Stimulated activated CD4-positive, alpha-beta T cell treated with anti-CD3 and anti-CD28 coated beads, Interleukin-15, amount 100 ng/mL, for 48 hours (primary cell): ENCODE data around the gene WFIKKN2.

ENCODE experiments used
- DNase-seq, 2 donors: peaks; one replicate each; pipeline ENCODE4 v3.0.0-alpha.2; 2020; ENCODE audit warnings: low read depth in 2 of 2

The WFIKKN2 gene

DNA sequence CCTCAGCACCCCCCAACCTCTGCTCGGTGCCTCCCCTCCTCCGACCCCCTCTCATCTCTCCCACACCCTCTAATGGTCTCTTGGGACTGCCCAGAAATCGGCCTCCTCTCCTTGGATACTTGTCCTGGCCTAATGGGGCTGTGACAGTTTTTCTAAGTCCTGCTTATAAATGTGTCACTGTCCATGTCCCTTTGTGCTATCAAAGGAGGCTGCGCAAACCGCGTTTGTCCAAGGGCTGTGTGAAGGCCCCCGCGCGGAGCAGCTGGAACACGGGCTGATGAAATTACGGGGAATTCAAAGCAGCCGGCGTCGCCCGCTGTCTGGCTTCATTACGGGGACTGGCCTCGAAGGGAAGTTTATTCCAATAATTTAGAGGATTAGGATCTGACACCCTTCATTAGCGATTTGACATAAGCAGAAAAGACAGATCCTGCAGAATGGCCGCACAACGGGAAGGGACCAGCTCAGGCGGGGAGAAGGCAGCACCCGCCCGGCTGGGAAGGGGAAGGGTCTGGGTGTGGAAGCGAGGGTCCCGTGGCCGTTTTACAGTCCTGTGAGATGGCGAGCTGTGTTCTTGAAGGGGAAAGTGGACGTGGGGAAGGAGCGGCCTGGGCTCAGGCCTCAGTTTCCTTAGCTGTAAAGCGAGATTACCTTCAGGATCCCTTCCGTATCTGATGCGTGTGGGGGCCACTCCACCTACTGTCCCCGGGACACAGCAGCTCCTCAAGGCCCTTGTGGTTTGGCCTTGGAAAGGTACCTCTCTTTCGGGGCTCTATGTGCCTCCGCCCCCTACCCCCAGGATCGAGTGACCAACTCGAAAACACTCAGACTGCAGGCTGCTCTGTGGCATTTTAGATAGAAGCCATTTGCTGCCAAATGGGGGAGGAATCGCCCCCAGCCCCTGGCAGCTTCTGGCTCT lies 1.6 kb upstream of the WFIKKN2 start:
- no peak for DNase-seq

DNA sequence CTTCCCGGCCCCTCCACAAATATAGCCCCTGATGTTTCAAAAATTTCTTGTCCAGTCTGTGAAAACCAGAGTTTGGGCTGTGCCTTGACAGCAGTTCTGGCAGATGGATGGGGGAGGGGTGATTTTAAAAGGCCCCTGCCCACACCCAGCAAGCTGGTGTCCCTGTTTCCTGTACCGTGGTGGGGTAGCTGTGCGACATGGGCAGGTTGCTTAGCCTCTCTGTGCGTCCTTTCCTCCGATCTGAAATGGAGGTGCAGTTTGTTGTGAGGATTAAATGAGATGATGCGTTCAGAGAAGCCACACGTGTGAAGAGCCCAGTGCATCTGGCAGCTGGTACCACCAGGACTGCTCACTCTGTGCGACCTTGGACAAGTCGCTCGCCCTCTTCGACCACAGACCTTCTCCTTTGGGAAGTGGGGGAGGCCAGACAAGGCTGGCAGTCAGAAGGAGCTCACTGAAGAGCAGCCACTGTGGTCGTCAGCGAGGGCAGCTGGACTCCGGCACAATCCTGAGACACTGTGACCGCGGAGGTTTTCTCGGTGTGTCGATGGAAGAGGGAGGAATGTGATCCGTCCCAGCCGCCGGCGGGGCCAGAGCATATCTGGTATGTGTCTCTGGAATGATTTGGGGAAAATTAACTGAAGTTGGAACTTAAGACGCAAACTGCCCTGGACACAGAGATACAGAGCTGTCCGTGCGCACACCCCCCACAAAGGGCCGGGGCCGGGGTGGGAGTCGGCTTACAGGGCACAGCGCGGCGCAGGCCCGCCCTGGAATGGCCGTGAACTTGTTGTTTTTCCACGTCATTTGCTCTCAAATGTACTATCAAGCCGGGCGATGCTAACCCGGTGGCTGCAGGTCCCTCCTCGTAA lies 721 bp upstream of the WFIKKN2 start:
- no peak for DNase-seq

DNA sequence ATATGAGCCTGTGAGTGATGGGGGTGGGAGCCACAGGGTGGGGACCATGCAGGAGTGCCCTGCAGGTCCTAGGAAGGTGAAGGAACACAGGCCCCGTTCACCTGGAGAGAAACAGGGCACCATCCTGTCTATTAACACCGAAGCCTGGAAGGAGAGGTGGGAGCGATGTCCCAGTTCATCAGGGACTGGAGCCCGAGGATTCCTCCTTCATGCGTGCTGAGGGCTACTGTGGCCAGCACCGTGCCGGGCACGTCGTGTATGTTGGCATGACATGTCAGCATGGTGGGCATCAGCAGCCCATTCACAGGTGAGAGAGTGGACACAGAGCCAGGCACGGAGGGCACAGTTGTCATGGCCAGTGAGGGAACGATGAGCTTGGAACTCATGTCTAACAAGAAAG lies 1.4 kb downstream of the WFIKKN2 start:
- DNase-seq: no peak

DNA sequence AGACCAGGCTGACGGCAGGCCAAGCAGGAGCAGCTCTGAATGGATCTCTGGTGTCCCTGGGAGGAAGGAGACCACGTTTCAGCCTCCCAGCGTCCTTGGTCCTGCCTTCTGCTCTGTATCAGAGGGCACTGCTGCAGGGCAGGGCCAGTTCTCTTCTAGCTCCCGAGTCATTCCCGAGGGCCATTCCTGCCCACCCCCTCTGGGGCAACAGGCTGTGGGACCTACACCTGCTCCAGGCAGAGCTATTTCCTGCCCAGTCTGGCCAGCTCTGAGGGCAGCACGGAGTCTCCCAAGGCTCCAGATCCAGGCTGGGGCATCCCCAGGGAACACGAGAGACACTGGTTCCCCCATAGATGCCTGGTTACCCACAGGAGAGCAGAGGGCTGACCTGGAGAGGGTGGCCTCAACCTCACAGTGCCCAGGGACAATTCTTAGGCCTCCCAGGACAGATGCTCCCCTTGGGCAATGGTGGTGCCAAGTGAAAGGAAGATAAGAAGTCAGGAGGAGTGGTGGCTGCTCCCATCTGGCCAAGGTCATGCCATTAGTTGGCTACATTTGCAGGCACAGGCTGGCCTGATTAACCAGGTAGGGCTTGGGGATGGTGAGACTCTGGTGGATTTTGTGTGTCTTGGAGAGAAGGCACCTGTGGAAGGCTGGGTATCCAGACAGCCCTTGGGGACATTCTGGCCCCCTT lies 2.0 kb downstream of the WFIKKN2 start:
- DNase-seq: no peak

DNA sequence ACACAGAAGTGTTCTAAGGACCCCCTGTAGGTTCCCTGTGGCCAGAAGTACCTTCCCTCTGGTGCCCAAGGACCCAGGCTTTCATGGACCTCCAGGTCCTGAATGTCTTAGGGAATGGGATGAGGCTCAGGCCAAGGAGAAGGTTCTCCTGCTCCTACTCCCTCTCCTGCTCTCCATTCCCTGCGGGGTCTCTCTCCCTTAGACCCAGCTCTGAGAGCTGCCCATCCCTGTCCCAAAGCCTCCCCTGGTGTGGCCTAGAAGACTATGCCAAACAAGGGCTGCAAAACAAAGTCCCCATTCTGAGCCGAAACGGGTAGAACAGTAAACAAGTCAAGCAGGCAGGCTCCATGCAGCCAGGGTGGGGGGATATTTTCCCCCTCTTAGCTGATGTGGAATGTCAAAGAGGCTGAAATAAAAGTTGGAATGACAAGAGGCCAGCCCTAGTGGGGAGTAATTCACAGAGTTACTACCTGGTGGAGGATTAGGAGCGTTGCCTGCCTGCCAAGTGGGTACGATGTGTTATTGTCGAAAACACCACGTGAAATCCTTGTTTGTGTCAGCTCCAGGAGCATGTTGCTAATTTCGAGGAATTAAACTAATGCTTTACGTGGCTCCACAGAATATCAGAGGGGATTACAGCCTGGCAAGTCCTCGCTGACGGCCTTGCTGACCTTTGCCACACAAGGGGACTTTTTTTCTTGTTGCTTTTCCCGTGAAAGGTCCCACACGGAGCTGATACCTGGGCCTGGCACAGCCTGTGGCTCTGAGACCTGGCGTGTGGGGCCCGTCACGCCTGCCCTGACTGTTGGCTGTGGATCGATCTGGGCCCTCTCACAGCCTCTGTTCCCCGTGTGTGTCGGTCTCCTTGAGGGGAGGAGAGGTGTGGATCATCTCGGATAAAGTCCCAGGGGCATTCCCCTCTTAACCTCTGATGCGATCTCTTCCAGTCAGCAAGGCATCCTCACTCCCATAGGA lies 2.9 kb downstream of the WFIKKN2 start:
- no peak for DNase-seq

DNA sequence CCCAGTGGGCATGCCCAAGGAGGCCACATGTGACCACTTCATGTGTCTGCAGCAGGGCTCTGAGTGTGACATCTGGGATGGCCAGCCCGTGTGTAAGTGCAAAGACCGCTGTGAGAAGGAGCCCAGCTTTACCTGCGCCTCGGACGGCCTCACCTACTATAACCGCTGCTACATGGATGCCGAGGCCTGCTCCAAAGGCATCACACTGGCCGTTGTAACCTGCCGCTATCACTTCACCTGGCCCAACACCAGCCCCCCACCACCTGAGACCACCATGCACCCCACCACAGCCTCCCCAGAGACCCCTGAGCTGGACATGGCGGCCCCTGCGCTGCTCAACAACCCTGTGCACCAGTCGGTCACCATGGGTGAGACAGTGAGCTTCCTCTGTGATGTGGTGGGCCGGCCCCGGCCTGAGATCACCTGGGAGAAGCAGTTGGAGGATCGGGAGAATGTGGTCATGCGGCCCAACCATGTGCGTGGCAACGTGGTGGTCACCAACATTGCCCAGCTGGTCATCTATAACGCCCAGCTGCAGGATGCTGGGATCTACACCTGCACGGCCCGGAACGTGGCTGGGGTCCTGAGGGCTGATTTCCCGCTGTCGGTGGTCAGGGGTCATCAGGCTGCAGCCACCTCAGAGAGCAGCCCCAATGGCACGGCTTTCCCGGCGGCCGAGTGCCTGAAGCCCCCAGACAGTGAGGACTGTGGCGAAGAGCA lies 4.4 kb downstream of the WFIKKN2 start:
- DNase-seq: no peak

DNA sequence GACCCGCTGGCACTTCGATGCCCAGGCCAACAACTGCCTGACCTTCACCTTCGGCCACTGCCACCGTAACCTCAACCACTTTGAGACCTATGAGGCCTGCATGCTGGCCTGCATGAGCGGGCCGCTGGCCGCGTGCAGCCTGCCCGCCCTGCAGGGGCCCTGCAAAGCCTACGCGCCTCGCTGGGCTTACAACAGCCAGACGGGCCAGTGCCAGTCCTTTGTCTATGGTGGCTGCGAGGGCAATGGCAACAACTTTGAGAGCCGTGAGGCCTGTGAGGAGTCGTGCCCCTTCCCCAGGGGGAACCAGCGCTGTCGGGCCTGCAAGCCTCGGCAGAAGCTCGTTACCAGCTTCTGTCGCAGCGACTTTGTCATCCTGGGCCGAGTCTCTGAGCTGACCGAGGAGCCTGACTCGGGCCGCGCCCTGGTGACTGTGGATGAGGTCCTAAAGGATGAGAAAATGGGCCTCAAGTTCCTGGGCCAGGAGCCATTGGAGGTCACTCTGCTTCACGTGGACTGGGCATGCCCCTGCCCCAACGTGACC lies 5.0 kb downstream of the WFIKKN2 start:
- no peak for DNase-seq

DNA sequence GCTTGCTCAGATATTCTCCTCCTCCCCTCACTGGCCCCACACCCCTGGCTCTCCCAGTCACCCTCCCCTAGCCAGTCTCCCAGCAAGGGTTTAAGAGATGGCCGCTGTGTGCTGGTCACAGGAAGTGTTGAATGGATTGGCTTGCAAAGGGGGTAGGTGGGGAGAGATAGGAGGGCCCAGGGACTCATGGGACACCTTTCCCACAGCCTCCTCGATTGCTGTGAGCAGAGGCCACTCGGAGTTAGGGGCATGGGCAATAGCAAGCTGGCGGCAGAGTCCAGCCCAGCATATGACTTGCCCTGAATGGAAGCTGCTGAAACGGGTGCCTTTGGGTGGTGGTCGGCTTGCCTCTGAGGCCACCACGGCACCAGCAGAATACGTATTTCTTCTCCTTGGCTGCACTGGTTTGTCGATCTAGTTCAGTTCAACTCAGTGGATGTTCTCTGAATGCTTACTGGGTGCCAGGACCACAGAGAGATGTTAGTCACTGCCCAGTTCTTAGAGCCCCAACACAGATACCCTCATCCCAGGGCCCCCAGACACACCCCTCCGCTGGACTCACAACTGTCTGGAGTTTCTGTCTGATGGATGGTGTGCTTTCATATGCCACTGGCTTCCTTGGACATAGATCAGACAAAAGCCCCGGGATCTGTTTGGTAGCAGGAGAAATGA lies 6.0 kb downstream of the WFIKKN2 start:
- DNase-seq: no peak

DNA sequence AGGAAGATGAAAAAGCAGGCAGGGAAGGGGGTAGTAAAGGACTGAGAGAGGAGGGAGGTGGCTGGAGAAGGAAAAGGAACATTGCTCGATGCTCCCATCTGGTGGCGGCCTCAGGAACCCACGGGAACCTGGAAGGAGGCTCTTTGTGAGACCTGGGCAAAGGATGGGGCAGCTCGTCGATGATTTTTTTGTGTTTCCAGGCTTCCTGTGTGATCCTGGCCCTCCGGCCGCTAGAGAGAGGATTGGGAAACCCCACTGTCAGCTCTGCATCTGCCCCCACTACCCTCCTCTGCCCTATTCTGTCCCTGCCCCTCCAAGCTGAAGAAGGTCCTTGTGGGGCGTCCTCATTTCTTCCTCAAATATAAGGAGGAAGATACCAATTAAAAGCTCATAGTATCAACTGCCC lies 6.6 kb downstream of the WFIKKN2 start:
- DNase-seq: peak; percentile 28 to 44

DNA sequence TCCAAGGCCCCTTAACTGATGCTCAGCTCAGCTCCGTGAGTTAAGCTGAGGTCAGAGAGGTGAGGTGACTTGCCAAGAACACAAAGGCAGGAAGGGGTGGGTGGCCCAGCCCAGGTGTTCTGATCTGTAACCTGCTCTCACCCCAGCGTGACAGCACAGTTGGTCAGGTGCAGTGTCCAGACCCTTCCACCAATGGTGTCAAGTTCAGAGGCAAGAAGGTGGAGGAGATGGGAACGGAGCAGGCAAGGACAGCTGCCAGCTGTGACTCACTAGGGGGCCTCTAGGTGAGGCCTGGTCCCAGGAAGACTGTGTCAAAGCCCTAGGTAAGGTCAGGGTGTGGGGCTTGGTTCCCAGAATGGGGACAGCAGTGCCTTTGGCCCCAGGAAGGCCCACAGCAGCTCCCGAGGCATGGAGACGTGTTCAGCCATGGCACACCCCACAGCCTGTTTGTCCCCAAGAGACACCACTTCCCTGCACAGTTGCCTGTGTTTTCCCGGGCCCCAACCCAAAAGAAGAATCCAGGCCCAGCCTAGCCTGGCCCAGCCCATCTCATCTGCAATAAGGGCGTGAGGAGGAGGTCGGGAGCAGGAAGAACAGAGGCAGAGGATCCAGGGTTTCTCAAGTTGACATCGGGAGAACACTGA lies 7.2 kb downstream of the WFIKKN2 start:
- no peak for DNase-seq

DNA sequence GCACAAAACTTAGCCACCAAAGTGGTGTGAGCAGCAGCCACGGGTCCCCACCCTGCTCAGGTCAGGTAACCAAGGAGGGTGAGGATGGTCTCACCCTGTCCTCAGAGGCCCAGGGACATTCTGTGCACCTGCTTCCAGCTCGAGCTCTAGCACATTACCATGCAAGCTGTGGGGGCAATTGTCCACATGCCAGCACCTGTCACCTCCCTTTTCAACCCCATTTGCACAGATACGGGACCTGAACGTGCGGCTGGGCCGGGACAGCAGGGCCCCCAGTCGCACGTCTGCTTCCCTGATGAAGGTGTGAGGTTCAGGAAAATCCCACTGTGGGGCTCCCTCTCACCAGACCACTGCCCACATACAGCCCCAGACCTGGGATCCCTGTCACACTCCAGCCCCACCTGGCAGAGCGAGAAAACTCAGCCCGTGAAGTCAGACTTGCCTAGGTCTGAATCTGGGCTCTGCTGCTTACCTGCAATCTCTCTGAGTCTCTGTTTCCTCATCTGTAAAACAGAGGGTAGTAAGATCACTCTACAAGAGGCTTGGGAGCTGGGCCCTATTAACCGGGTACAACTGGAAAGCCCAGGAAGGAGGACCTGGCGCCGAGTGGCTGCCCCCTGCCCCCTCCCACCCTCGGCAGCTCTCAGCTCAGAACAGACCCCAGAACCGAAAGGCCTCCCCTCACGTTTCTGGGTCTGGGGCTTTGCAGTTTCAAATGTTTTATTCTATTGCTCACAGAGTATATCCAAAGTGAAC lies 7.9 kb downstream of the WFIKKN2 start:
- no peak for DNase-seq

DNA sequence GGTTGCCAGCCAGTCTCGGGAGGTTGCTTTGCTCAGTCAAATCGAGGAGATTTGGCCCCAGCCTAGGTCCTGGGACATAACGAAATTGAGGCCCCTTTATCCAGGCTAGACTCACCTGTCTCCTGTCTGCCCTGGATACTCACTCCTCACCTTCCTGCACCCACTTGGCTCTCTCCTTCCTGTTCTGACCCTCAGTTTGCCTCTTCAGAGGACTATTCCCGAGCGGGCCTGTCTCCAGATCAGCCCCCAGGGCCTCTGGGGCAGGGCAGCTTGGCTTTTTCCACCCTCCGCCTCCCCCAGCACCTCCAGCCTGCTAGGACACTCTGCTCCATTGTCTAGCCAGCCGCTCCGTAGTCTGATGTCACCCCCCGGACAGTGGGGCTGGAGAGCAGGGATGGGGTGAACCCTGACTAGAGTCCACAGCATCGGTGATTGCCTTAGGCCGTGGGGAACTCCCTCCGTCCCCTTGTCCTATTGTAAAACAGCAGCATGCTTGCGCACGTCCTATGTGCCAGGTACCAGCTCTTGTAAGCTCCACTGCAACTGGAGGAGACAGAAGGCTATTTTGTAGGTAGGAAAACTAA lies 8.8 kb downstream of the WFIKKN2 start:
- no peak for DNase-seq

DNA sequence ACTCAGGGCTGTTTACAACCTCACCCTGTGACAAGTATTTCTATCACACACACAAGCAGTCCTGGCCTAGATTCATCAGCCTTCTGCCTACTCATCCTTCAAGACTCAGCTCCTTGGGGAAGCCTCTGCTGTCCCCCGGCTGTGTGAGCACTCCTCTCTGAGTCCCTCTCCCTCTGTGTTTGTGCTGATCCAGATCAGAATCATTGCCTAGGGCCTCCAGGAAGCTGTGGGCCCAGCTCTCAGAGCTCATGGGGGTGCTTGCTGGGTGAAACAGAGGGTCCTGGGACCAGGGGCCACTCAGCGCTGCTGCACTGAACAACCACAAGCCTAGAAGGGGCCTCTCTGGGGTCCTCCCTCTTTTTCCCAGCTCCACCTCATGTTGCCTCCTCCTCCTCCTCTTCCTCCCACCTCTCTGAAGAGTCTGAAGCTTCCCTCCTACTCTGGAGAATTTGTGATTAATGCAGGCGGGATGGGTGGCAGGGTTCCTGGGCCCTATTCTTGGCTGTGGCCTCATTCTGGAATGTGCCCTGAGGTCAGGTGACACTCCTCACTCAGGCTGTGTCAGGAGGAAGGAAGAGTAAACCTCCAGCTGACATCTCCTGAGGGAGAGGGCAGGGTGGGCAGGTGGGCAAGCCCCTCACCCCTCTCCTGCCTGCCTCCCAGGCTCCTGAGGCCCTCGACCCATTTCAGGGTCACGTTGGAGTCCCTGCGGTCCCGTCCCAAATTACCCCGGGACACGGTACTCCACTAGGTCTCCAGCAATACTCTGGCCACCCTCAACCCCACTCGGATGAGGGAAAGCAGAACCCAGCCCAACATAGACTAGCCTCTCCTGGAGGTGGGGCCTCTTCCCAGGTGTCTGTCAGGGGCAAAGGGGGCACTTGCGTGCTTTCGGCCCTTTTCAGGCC lies 10.1 kb downstream of the WFIKKN2 start:
- DNase-seq: no peak

DNA sequence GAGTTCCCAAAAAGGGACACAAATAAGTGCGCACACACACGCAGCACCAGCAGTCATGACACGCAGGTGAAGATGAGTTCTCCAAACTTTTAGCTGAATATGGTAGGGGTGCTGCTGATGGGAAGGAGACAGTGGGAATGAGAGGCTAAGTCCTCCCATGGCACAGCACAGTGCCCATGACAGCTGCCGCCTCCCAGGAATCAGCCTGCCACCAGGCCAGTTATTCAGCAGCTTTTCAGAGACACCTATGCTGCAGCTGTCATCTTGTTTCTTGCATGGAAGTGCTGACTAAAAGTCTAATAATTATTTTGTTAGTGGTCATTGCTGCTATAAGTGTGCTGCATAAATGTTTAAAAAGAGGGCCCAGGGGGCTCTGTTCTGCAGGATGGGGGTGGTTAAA lies 12.2 kb downstream of the WFIKKN2 start:
- DNase-seq: no peak

DNA sequence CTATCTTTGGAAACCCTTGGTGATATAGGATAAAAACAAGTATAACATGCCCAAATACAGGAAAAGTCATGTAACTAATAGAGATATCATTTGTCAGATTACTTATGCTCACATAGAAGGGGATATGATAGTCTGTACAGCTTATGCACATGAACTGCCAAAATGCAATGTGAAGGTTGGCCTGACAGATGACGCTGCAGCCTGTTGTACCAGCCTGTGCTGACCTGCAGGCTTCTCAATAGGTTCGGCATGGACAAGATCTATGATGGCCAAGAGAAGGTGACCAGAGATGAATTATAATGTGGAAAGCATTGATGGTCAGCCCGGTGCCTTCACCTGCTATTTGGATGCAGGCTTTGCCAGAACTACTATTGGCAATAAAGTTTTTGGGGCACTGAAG lies 12.7 kb downstream of the WFIKKN2 start:
- DNase-seq: no peak

DNA sequence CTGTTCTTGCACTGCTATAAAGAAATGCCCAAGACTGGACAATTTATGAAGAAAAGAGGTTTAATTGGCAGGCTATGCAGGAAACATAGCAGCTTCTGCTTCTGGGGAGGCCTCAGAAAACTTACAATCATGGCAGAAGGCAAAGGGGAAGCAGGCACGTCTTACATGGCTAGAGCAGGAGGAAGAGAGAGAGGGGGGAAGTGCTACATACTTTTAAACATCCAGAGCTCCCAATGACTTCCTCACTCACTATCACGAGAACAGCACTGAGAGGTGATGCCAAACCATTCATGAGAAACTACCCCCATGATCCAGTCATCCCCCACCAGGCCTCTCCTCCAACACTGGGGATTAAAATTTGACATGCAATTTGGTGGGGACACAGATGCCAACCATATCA lies 13.3 kb downstream of the WFIKKN2 start:
- no peak for DNase-seq

DNA sequence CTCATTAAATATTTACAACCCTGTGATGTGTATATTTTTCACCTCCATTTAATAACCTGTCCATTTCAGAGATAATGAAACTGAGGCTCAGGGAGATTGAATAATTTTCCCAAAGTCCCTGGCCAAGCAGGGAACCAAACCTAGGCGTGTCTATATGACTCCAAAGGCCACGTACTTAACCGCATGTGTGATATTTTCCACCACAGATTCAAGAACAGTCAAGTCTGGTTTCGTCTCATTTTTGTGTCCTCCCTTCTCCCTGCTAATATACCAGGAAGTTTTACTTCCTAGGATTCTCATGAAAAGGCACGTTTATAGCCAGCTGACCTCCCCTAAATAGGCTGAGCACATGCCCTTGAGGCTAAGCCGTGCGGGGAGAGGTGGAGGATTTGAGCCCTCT lies 15.3 kb downstream of the WFIKKN2 start:
- no peak for DNase-seq
